Fibroblast of lung (primary cell): ENCODE data around the gene TRAF3. TPM values are rescaled to one million over a fixed set of nuclear protein-coding genes. Genes with fewer than 3 reads are reported as not detected.
"Not testable (repeated sequence)": the region's sequence is repeated elsewhere in the genome, so short reads cannot be mapped to it uniquely, and the experiment has no call there.

Experiments
- DNase-seq, 2 donors: peaks; one replicate each; pipeline versions ENCODE4 v3.0.0 to v3.0.0-alpha.2; 2010; ENCODE audit warnings: low read depth in 2 of 2
- H2AFZ ChIP-seq: 2 replicates; pipeline ENCODE4 v1.5.1; 2012; ENCODE audit warnings: low read length, control low read depth, inconsistent platforms
- H3K27ac ChIP-seq: 2 replicates; pipeline ENCODE4 v1.5.1; 2011; ENCODE audit warnings: low read length, control low read depth; ENCODE audit not compliant: insufficient read depth
- H3K27me3 ChIP-seq: 2 replicates; pipeline ENCODE4 v1.5.1; 2011; ENCODE audit warnings: mild to moderate bottlenecking, low read length; ENCODE audit not compliant: control insufficient read depth, insufficient read depth
- H3K36me3 ChIP-seq: 2 replicates; pipeline ENCODE4 v1.5.1; 2011; ENCODE audit warnings: low read length; ENCODE audit not compliant: control insufficient read depth, insufficient read depth
- H3K4me1 ChIP-seq: 2 replicates; pipeline ENCODE4 v1.5.1; 2011; ENCODE audit warnings: low read length; ENCODE audit not compliant: control insufficient read depth, insufficient read depth; ENCODE audit errors: extremely low read depth
- H3K4me2 ChIP-seq: 2 replicates; pipeline ENCODE4 v1.5.1; 2011; ENCODE audit warnings: low read length, control low read depth; ENCODE audit not compliant: insufficient read depth; ENCODE audit errors: extremely low read depth
- H3K4me3 ChIP-seq, 4 experiments: fragments of 200-600 bp in 1 of 4; sonication (generic) in 1 of 4; replicated peaks in 1 of 4; 2 replicates each; pipeline ENCODE4 v1.5.1; 2011 to 2016; ENCODE audit warnings: low read length in 4 of 4, low read depth in 3 of 4, mild to moderate bottlenecking in 3 of 4, control low read depth in 2 of 4, inconsistent platforms in 1 of 4, mixed read lengths in 1 of 4; ENCODE audit not compliant: insufficient read depth in 1 of 4; ENCODE audit errors: control extremely low read depth in 1 of 4
- H3K79me2 ChIP-seq: 2 replicates; pipeline ENCODE4 v1.5.1; 2012; ENCODE audit warnings: mild to moderate bottlenecking, low read length, inconsistent platforms; ENCODE audit not compliant: control insufficient read depth, insufficient read depth
- H3K9ac ChIP-seq: 2 replicates; pipeline ENCODE4 v1.5.1; 2011; ENCODE audit warnings: mild to moderate bottlenecking, low read length, control low read depth; ENCODE audit not compliant: insufficient read depth
- H3K9me3 ChIP-seq: 2 replicates; pipeline ENCODE4 v1.5.1; 2012; ENCODE audit warnings: low read depth, low read length; ENCODE audit not compliant: control insufficient read depth, insufficient read depth
- H4K20me1 ChIP-seq: 2 replicates; pipeline ENCODE4 v1.5.1; 2011; ENCODE audit warnings: low read length; ENCODE audit not compliant: control insufficient read depth, insufficient read depth; ENCODE audit errors: extremely low read depth
- EZH2 ChIP-seq: IDR thresholded peaks from 2 replicates; pipeline ENCODE4 v1.5.1; 2012; ENCODE audit warnings: low read length, control low read depth, mild to moderate bottlenecking; ENCODE audit errors: missing control alignments
- polyA plus RNA-seq, 2 donors: library from polyadenylated mRNA; depleted of rRNA in 1 of 2; stranded (reverse) in 1 of 2; unstranded in 1 of 2; fragments of >200 nt; gene quantifications; 2 replicates each; pipeline ENCODE4 v1.2.1, GENCODE V29; 2011 to 2012; ENCODE audit warnings: missing spikeins in 1 of 2
- total RNA-seq: library from RNA; depleted of rRNA; stranded (reverse); fragments of >200 nt; gene quantifications from 2 replicates; pipeline ENCODE4 v1.2.1, GENCODE V29; 2014
- TF ChIP-seq, protein P1 (sequence below), 2 donors: IDR thresholded peaks in 1 of 2; conservative IDR thresholded peaks in 1 of 2; 1 replicate in 1 of 2; 2 replicates in 1 of 2; pipeline ENCODE4 v1.5.1; 2011 to 2012; ENCODE audit warnings: low read length in 2 of 2, control low read depth in 1 of 2, inconsistent platforms in 1 of 2, low read depth in 1 of 2, mild to moderate bottlenecking in 1 of 2

TRAF3 gene
- total and polyA plus RNA-seq, 2 donors (not counting 1 experiment from before 2014, with no cell fraction given), result 12.1 to 14.4 TPM

DNA sequence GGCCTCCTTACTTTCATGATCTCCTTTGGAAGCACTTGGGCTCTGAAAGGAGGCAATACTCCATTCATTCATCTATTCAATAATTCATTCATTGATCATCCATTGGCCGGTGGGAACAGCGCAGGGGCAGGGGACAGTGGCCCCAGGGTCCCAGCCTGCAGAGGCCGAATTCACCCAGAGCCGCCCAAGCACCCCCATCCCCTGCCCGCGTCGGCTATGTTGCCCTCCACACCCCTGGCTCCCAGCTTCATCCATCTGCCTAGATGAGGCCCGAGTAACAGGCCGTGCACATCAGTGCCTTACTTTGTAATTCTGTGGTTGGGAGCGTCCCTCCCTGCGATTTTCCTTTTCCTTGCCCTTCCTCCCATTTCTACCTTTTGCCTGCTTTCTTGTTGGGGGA is 148.4 kb downstream of the TRAF3 start:
- TF ChIP-seq, protein P1, sequence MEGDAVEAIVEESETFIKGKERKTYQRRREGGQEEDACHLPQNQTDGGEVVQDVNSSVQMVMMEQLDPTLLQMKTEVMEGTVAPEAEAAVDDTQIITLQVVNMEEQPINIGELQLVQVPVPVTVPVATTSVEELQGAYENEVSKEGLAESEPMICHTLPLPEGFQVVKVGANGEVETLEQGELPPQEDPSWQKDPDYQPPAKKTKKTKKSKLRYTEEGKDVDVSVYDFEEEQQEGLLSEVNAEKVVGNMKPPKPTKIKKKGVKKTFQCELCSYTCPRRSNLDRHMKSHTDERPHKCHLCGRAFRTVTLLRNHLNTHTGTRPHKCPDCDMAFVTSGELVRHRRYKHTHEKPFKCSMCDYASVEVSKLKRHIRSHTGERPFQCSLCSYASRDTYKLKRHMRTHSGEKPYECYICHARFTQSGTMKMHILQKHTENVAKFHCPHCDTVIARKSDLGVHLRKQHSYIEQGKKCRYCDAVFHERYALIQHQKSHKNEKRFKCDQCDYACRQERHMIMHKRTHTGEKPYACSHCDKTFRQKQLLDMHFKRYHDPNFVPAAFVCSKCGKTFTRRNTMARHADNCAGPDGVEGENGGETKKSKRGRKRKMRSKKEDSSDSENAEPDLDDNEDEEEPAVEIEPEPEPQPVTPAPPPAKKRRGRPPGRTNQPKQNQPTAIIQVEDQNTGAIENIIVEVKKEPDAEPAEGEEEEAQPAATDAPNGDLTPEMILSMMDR (conservative IDR thresholded peaks at IDR 0.05 in 1 of 2, IDR thresholded peaks at IDR 0.05 in 1 of 2; ENCODE audit: low read depth in 1 of 2, low read length in 2 of 2), result no peak
- no peak for TF ChIP-seq EZH2
- no peaks in the 10 kb centered on the region for H3K36me3 ChIP-seq
- peaks cover 5% of the 10 kb centered on the region for H3K4me1 ChIP-seq
- no peak overlapping the region for H3K9ac ChIP-seq
- H4K20me1 ChIP-seq, result no peaks in the 10 kb centered on the region
- H3K27me3 ChIP-seq, result peaks cover 64% of the 10 kb centered on the region
- H3K4me2 ChIP-seq, result no peak overlapping the region
- no peak overlapping the region for H3K4me3 ChIP-seq
- no peaks in the 10 kb centered on the region for H3K9me3 ChIP-seq
- DNase-seq, result no peak
- H3K79me2 ChIP-seq, result no peaks in the 10 kb centered on the region
- no peak overlapping the region for H2AFZ ChIP-seq
- no peak overlapping the region for H3K27ac ChIP-seq

DNA sequence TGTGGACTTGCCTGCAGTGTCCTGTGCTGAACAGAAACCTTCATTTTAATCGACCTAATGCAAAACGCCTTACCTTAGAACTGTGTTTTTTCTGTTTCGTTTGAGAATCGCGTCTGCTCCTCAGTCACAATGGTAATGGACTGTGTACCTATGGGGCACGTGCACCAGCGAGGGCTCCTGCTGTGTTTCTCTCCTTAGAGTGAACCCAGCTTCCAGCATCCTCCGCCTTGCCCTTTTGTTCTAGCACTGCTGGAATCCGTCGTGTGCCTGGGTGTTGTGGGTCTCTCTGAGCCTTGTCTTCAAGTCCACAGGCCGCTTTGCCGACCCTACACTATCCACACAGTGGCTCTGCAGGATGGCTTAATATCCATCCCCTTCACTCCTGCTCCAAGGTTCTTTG is 148.9 kb downstream of the TRAF3 start:
- Histone ChIP-seq H3K9me3 (no peaks in the 10 kb centered on the region), H3K9ac (no peak overlapping the region), H4K20me1 (no peaks in the 10 kb centered on the region), H3K79me2 (no peaks in the 10 kb centered on the region), H3K4me2 (no peak overlapping the region), H3K27me3 (peaks cover 63% of the 10 kb centered on the region), H3K4me1 (peaks cover 5% of the 10 kb centered on the region), H3K4me3 (no peak overlapping the region), H3K27ac (no peak overlapping the region), H2AFZ (no peak overlapping the region), H3K36me3 (no peaks in the 10 kb centered on the region)
- DNase-seq, result no peak
- TF ChIP-seq, protein P1 (conservative IDR thresholded peaks at IDR 0.05 in 1 of 2, IDR thresholded peaks at IDR 0.05 in 1 of 2; ENCODE audit: low read depth in 1 of 2, low read length in 2 of 2), result no peak
- no peak for TF ChIP-seq EZH2

DNA sequence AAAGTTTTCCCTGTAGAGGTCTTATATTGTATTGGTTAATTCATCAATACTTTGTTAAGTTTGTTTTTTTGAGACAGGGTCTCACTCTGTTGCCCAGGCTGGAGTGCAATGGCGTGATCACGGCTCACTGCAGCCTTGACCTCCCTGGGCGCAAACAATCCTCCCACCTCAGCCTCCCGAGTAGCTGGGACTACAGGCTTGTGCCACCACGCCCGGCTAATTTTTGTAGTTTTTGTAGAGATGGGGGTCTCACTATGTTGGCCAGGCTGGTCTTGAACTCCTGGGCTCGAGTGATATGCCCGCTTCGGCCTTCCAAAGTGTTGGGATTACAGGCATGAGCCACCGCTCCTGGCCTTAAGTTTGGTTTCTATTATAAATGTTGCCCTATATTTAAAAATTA is 149.6 kb downstream of the TRAF3 start:
- H3K4me1 ChIP-seq, H3K9ac ChIP-seq, H3K27ac ChIP-seq, H3K4me2 ChIP-seq, H3K4me3 ChIP-seq, H3K9me3 ChIP-seq, H2AFZ ChIP-seq, H3K36me3 ChIP-seq, H4K20me1 ChIP-seq, DNase-seq, H3K79me2 ChIP-seq: not testable (repeated sequence)
- H3K27me3 ChIP-seq, result peaks cover 62% of the 10 kb centered on the region
